Fibroblast of lung (primary cell): ENCODE data around the gene EIF4B. TPM values are rescaled to one million over a fixed set of nuclear protein-coding genes. Genes with fewer than 3 reads are reported as not detected.

Experiments used
- DNase-seq, 2 donors: peaks; one replicate each; pipeline versions ENCODE4 v3.0.0 to v3.0.0-alpha.2; 2010; ENCODE audit warnings: low read depth in 2 of 2
- H2AFZ ChIP-seq: 2 replicates; pipeline ENCODE4 v1.5.1; 2012; ENCODE audit warnings: low read length, control low read depth, inconsistent platforms
- H3K27ac ChIP-seq: 2 replicates; pipeline ENCODE4 v1.5.1; 2011; ENCODE audit warnings: low read length, control low read depth; ENCODE audit not compliant: insufficient read depth
- H3K27me3 ChIP-seq: 2 replicates; pipeline ENCODE4 v1.5.1; 2011; ENCODE audit warnings: mild to moderate bottlenecking, low read length; ENCODE audit not compliant: control insufficient read depth, insufficient read depth
- H3K36me3 ChIP-seq: 2 replicates; pipeline ENCODE4 v1.5.1; 2011; ENCODE audit warnings: low read length; ENCODE audit not compliant: control insufficient read depth, insufficient read depth
- H3K4me1 ChIP-seq: 2 replicates; pipeline ENCODE4 v1.5.1; 2011; ENCODE audit warnings: low read length; ENCODE audit not compliant: control insufficient read depth, insufficient read depth; ENCODE audit errors: extremely low read depth
- H3K4me2 ChIP-seq: 2 replicates; pipeline ENCODE4 v1.5.1; 2011; ENCODE audit warnings: low read length, control low read depth; ENCODE audit not compliant: insufficient read depth; ENCODE audit errors: extremely low read depth
- H3K4me3 ChIP-seq, 4 experiments: fragments of 200-600 bp in 1 of 4; sonication (generic) in 1 of 4; replicated peaks in 1 of 4; 2 replicates each; pipeline ENCODE4 v1.5.1; 2011 to 2016; ENCODE audit warnings: low read length in 4 of 4, low read depth in 3 of 4, mild to moderate bottlenecking in 3 of 4, control low read depth in 2 of 4, inconsistent platforms in 1 of 4, mixed read lengths in 1 of 4; ENCODE audit not compliant: insufficient read depth in 1 of 4; ENCODE audit errors: control extremely low read depth in 1 of 4
- H3K79me2 ChIP-seq: 2 replicates; pipeline ENCODE4 v1.5.1; 2012; ENCODE audit warnings: mild to moderate bottlenecking, low read length, inconsistent platforms; ENCODE audit not compliant: control insufficient read depth, insufficient read depth
- H3K9ac ChIP-seq: 2 replicates; pipeline ENCODE4 v1.5.1; 2011; ENCODE audit warnings: mild to moderate bottlenecking, low read length, control low read depth; ENCODE audit not compliant: insufficient read depth
- H3K9me3 ChIP-seq: 2 replicates; pipeline ENCODE4 v1.5.1; 2012; ENCODE audit warnings: low read depth, low read length; ENCODE audit not compliant: control insufficient read depth, insufficient read depth
- H4K20me1 ChIP-seq: 2 replicates; pipeline ENCODE4 v1.5.1; 2011; ENCODE audit warnings: low read length; ENCODE audit not compliant: control insufficient read depth, insufficient read depth; ENCODE audit errors: extremely low read depth
- EZH2 ChIP-seq: IDR thresholded peaks from 2 replicates; pipeline ENCODE4 v1.5.1; 2012; ENCODE audit warnings: low read length, control low read depth, mild to moderate bottlenecking; ENCODE audit errors: missing control alignments
- polyA plus RNA-seq, 2 donors: library from polyadenylated mRNA; depleted of rRNA in 1 of 2; stranded (reverse) in 1 of 2; unstranded in 1 of 2; fragments of >200 nt; gene quantifications; 2 replicates each; pipeline ENCODE4 v1.2.1, GENCODE V29; 2011 to 2012; ENCODE audit warnings: missing spikeins in 1 of 2
- total RNA-seq: library from RNA; depleted of rRNA; stranded (reverse); fragments of >200 nt; gene quantifications from 2 replicates; pipeline ENCODE4 v1.2.1, GENCODE V29; 2014
- TF ChIP-seq, protein P1 (sequence below), 2 donors: IDR thresholded peaks in 1 of 2; conservative IDR thresholded peaks in 1 of 2; 1 replicate in 1 of 2; 2 replicates in 1 of 2; pipeline ENCODE4 v1.5.1; 2011 to 2012; ENCODE audit warnings: low read length in 2 of 2, control low read depth in 1 of 2, inconsistent platforms in 1 of 2, low read depth in 1 of 2, mild to moderate bottlenecking in 1 of 2

The EIF4B gene
- total and polyA plus RNA-seq, 2 donors (not counting 1 experiment from before 2014, with no cell fraction given) = 466 to 1,180 TPM

DNA sequence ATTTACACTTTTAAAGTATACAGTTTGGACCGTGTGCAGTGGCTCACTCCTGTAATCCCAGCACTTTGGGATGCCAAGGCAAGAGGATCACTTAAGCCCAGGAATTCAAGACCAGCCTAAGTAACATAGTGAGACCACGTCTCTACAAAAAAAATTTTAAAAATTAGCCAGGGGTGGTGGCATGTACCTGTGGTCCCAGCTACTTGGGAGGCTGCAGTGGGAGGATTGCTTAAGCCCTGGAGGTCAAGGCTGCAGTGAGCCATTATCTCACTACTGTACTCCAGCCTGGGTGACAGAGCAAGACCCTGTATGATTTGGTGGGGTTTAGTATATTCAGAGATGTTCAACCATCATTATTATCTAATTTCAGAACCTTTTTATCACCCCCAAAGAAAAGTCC, 4.7 kb downstream of the EIF4B start:
- Histone ChIP-seq H3K9me3 (no peaks in the 10 kb centered on the region), H3K27me3 (no peaks in the 10 kb centered on the region), H3K4me3 (no peak overlapping the region), H3K36me3 (no peaks in the 10 kb centered on the region), H3K4me2 (no peak overlapping the region), H4K20me1 (peaks cover 4% of the 10 kb centered on the region), H3K27ac (no peak overlapping the region), H3K9ac (no peak overlapping the region), H2AFZ (no peak overlapping the region), H3K79me2 (peaks cover 94% of the 10 kb centered on the region), H3K4me1 (peaks cover 2% of the 10 kb centered on the region)
- DNase-seq = no peak
- TF ChIP-seq, protein P1, sequence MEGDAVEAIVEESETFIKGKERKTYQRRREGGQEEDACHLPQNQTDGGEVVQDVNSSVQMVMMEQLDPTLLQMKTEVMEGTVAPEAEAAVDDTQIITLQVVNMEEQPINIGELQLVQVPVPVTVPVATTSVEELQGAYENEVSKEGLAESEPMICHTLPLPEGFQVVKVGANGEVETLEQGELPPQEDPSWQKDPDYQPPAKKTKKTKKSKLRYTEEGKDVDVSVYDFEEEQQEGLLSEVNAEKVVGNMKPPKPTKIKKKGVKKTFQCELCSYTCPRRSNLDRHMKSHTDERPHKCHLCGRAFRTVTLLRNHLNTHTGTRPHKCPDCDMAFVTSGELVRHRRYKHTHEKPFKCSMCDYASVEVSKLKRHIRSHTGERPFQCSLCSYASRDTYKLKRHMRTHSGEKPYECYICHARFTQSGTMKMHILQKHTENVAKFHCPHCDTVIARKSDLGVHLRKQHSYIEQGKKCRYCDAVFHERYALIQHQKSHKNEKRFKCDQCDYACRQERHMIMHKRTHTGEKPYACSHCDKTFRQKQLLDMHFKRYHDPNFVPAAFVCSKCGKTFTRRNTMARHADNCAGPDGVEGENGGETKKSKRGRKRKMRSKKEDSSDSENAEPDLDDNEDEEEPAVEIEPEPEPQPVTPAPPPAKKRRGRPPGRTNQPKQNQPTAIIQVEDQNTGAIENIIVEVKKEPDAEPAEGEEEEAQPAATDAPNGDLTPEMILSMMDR (conservative IDR thresholded peaks at IDR 0.05 in 1 of 2, IDR thresholded peaks at IDR 0.05 in 1 of 2; ENCODE audit: low read depth in 1 of 2, low read length in 2 of 2) = no peak
- no peak for TF ChIP-seq EZH2

DNA sequence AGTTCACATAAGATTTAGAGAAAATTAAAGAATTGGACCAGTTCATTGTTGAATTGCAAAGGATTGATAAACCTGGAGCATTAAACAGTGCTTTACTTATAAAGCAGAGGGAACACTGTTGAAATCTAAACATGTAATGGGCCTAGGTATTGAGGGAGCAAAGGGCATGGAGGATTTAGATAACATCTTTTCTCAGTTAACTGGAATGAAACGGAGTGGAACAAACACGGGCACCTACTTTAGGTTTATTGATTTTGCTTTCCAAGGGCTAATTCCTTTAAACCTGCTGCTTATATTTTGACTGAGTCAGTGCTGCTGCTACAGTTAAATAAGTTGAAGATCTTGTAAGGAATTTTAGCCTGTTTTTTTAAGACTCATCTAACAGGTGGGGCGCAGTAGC, 5.6 kb downstream of the EIF4B start:
- no peak overlapping the region for H3K9ac ChIP-seq
- no peak overlapping the region for H3K27ac ChIP-seq
- DNase-seq = no peak
- H3K27me3 ChIP-seq = no peaks in the 10 kb centered on the region
- H3K4me1 ChIP-seq = peaks cover 2% of the 10 kb centered on the region
- no peak overlapping the region for H3K4me2 ChIP-seq
- no peaks in the 10 kb centered on the region for H3K9me3 ChIP-seq
- peaks cover 95% of the 10 kb centered on the region for H3K79me2 ChIP-seq
- no peak for TF ChIP-seq EZH2
- TF ChIP-seq, protein P1 (conservative IDR thresholded peaks at IDR 0.05 in 1 of 2, IDR thresholded peaks at IDR 0.05 in 1 of 2; ENCODE audit: low read depth in 1 of 2, low read length in 2 of 2) = no peak
- no peak overlapping the region for H2AFZ ChIP-seq
- H3K36me3 ChIP-seq = no peaks in the 10 kb centered on the region
- no peak overlapping the region for H3K4me3 ChIP-seq
- peaks cover 4% of the 10 kb centered on the region for H4K20me1 ChIP-seq

DNA sequence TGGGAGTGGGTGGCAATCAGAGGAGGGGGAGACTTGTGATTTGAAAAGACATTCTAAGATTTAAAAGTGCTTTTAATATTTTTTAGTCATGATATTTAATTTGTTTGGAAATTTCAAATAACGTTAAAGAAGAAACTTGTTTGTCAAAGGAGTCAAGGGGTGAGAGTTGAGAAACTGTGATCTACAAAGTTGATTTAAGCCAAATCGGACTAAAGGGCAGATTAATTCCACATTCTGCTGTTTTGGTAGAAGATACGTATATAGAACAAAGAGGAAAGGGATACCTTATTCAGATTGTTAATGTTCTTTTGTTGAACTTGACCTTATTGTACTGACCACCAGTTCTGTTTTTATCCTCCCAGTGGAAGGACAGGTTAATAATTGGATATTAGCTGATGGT, 6.7 kb downstream of the EIF4B start:
- no peaks in the 10 kb centered on the region for H3K4me1 ChIP-seq
- H3K36me3 ChIP-seq = peaks cover 7% of the 10 kb centered on the region

More for the DNA sequence above, 6.7 kb downstream of the EIF4B start:
- no peaks in the 10 kb centered on the region for H3K9me3 ChIP-seq
- TF ChIP-seq EZH2 = no peak
- TF ChIP-seq, protein P1 (conservative IDR thresholded peaks at IDR 0.05 in 1 of 2, IDR thresholded peaks at IDR 0.05 in 1 of 2; ENCODE audit: low read depth in 1 of 2, low read length in 2 of 2) = no peak
- no peak overlapping the region for H3K9ac ChIP-seq
- H3K4me2 ChIP-seq = no peak overlapping the region
- no peak overlapping the region for H3K4me3 ChIP-seq
- H3K79me2 ChIP-seq = peaks cover 91% of the 10 kb centered on the region
- no peaks in the 10 kb centered on the region for H3K27me3 ChIP-seq
- no peak overlapping the region for H2AFZ ChIP-seq
- peaks cover 2% of the 10 kb centered on the region for H4K20me1 ChIP-seq
- H3K27ac ChIP-seq = no peak overlapping the region
- no peak for DNase-seq
